Fibroblast of the conjunctiva (primary cell): ENCODE results near the gene RIN2.
"Not testable (repeated sequence)": the region's sequence is repeated elsewhere in the genome, so short reads cannot be mapped to it uniquely, and the experiment has no call there.

Experiments used
- DNase-seq: peaks from one replicate; pipeline ENCODE4 v3.0.0-alpha.2; 2010; ENCODE audit warnings: low read depth

RIN2 gene

DNA sequence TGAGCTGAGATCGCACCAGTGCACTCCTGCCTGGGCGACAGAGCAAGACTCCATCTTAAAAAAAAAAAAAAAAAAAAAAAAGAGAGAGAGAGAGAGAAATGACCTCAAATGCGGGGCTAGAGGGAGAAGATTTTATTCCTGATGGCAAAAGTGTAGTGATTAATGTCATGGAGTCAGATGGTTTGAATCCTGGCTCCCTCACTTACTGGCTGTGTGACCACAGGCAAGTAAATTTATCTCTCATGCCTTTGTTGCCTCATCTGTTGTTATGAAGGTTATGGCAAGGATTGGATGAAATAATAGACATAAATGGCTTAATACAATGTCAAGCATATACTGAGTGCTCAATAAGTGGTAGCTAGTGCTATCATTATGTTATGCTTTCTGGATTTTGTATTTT, 29.3 kb downstream of the RIN2 start:
- DNase-seq = no peak

DNA sequence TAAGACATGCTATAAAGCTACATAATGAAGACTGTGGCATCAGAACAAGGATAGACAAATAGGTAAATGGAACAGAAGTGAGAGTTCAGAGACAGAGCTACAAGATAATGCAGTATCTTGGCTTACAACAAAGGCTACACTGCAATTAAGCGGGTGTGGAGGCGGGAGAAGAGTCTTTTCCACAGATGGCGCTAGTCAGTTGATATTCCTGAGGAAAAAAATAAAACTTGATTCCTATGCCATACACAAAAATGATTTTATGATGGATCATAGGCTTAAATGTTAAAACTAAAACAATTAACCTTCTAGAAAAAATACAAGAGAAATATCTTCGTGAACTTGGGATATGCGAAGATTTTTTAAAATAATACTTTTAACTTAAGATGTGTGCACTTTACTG, 31.0 kb downstream of the RIN2 start:
- DNase-seq = no peak

- no peak for DNase-seq
Observed at GRCh38 chr20:19789446-19789845, 31.4 kb downstream of the RIN2 start.

DNA sequence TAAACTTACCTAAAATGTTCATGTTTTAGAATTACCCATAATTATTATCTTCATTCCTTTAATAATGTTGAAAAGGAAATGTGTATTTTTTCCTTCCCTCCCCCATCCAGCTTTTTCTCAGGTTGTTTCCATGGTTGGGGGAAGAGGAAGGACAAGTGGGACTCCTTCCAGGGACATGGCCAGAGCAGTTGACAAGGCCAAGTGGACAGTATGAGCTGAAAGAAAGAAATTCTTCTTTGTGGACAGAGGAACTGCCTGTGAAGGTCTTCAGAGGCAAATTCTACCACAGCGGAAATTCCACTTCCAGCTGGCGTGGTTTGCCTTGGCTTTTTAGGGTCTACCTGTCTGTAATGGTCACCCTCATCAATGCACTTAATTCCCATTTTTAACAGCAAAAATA, 33.8 kb downstream of the RIN2 start:
- DNase-seq = no peak

DNA sequence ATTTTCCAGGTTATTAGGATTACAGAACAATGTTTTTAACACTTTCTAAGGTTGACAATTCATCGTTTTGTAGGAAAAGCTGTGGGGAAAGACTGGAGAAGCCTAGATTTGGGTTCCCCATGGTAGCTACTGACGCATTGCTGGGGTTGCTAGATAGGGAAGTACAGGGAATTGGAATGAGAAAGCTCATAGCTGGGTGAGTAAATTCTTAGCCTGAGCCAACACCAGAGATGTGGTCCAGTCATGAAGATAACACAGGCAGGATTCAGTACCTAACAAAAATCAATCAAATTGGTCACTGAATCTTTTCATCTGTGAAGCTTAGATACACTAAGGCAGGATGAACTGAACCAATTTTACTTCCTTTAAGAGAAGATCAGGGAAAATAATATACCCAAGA, 35.7 kb downstream of the RIN2 start:
- DNase-seq = no peak

- no peak for DNase-seq
Observed at GRCh38 chr20:19794941-19795340, 36.9 kb downstream of the RIN2 start.

- no peak for DNase-seq
Observed at GRCh38 chr20:19799325-19799724, 41.3 kb downstream of the RIN2 start.

DNA sequence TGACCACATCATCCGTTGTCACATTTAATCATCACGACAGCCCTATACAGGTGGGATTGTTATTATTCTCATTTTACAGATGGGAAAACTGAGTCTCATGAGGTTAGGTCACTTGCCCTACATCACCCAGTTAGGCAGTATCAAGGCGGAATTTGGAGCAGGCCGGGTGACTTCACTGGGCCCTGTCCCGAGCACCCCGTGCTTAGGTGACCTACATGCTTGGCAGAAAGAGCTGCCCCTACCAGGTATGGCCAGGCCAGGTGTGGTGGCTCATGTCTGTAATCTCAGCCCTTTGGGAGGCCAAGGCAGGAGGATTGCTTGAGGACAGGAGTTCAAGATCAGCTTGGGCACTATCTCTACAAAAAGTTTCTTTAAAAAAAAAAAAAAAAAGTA, 44.0 kb downstream of the RIN2 start:
- no peak for DNase-seq

DNA sequence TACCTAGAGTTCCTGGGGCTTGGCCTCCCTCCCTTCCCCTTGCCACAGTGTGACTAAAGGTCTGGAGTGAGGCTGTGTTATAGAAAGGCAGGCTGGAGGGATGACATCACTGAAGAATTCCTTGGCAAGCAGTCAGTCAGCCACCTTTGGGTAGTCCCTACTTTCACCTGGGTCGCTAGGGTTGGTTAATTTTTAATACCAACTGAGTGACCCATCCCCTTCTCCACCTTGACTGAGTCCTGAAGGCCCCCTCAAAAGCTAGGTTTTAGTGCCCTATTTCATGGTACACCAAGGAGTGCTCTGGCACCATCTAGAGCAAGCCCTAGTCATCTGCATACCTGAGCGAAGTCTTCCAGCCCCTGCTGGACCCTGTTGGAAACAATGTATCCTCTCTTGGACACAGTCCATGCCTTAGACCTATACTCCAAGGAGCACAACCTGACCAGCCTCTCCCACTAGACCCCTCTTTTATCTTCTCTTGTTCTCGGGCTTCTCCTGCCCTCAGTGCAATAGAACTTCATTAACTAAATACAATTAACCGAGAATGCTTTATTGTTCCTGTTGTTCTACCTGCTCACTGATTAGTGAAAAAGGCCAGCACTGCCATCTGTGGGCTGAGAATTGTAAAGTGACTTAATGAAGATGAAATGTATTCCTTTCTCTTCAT, 44.6 kb downstream of the RIN2 start:
- DNase-seq = no peak

DNA sequence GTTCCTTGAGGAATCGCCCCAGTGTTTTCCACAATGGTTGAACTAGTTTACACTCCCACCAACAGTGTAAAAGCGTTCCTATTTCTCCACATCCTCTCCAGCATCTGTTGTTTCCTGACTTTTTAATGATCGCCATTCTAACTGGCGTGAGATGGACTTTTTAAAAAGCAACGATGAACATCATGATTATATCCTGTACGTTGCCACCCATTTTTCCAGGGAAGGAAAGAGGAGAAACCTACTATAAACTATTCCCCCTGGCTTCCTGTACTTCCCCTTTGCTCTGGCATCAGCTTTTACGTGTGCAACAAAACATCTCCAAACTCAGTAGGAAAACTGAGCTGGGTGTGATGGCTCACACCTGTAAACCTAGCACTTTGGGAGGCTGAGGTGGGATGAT, 48.2 kb downstream of the RIN2 start:
- not testable (repeated sequence) for DNase-seq

DNA sequence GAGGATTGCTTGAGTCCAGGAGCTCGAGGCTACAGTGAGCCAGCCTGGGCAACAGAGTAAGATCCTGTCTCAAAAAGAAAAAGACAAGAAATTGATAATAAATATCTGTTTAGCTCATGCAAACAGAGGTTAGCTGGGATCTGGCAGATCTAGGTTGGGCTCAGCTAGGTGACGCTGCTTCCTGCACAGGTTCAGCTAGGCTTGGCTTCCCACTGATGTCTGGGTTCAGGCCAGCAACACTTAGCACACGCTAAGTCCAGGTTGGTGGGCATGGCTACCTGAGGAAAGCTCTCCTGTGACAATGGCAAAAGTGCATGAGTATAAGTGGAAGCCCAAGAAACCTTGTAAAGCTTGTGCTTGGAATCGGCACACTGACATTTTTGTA, 48.7 kb downstream of the RIN2 start:
- no peak for DNase-seq

GRCh38 chr20:19807191-19807945, 49.3 kb downstream of the RIN2 start:
- peak; percentile 41 for DNase-seq
